ENCODE results near the gene ALKBH3. TPM values are rescaled to one million over a fixed set of nuclear protein-coding genes. Genes with fewer than 3 reads are reported as not detected.

ALKBH3 gene
- total RNA-seq, 1 experiment from 2014 or later = 36.7 TPM

DNA sequence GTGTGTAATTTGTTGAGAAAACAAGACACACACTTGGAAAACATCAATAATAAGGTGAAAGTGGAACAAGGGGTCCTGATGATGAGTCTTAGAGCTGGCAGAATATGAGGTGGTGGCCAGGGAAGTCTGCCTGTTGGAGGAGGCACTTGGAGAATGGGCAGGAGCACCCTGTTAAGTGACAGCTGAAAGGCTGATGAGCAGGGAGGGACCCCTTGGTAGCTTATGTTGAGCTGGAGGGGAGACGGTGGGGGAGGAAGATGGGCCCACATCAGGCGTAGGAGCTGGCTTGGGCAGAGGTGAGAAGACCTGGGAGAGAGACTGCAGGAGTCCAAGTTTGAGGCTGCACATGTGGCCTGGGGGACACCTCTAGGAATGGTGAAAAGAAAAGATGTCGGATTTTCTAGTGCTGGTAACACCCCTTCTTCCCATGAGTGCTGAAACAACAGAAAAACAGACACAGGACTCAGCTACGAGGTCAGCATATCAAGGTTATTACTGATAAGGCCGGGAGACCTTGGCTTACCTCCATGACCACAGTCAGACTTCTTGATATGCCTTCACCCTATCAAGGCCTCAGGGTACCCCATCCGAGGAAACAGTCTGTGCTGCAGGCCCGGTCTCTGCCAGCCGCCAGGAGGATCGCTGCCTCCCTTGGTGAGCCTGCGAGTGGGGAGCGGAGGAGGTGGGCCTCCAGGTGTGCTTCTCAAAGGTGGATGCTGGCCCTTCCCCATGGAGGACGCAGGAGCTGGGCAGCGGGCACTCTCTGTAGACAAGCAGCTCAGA, 47.5 kb downstream of the ALKBH3 start:
- no peak overlapping the region for H3K4me3 ChIP-seq (replicated peaks in 1 of 2; ENCODE audit: low read depth in 1 of 2, low read length in 2 of 2)
- H3K79me2 ChIP-seq (ENCODE audit: insufficient read depth, low read length) = no peaks in the 10 kb centered on the region
- ChIA-PET RAD21 (ENCODE audit: low non-redundant PET in 1 of 2, low total read pairs in 2 of 2, uncharacterized antibody in 2 of 2, unreplicated experiment in 2 of 2) (no interaction called here), POLR2A (no interaction called here), CTCF (interaction anchor here (0.9 kb wide), 2 partner anchors 17 to 167 kb away, joined by 3 to 4 read pairs; partner anchors contain the start of gene EXT2)
- no peak overlapping the region for H3K27ac ChIP-seq (ENCODE audit: low read depth, low read length)
- no TSS peak for BruUV-seq (replicated peaks)
- TF ChIP-seq JUND (IDR thresholded peaks at IDR 0.05) (no peak), CEBPB (IDR thresholded peaks at IDR 0.05; ENCODE audit: low read depth) (no peak), SP1 (IDR thresholded peaks at IDR 0.05; ENCODE audit: low read depth) (no peak), ZFX (IDR thresholded peaks at IDR 0.05) (no peak), RAD21 (IDR thresholded peaks at IDR 0.05; ENCODE audit: low read depth) (no peak), TCF7L2 (IDR thresholded peaks at IDR 0.05; ENCODE audit: borderline replicate concordance, extremely low read depth, insufficient read depth, insufficient read length) (no peak), EZH2 (IDR thresholded peaks at IDR 0.05) (no peak), YY1 (IDR thresholded peaks at IDR 0.05; ENCODE audit: extremely low read depth, insufficient replicate concordance, low read depth, low read length) (no peak), EZH2phosphoT487 (IDR thresholded peaks at IDR 0.05; ENCODE audit: borderline replicate concordance) (no peak), ELF1 (IDR thresholded peaks at IDR 0.05; ENCODE audit: borderline replicate concordance, low read depth) (no peak), CBX3 (IDR thresholded peaks at IDR 0.05; ENCODE audit: low read depth) (no peak), EGR1 (IDR thresholded peaks at IDR 0.05; ENCODE audit: low read depth) (no peak), FOSL1 (IDR thresholded peaks at IDR 0.05; ENCODE audit: low read depth) (no peak), ZNF274 (IDR thresholded peaks at IDR 0.05; ENCODE audit: low read depth, low read length) (no peak)
- TF ChIP-seq, protein P1, sequence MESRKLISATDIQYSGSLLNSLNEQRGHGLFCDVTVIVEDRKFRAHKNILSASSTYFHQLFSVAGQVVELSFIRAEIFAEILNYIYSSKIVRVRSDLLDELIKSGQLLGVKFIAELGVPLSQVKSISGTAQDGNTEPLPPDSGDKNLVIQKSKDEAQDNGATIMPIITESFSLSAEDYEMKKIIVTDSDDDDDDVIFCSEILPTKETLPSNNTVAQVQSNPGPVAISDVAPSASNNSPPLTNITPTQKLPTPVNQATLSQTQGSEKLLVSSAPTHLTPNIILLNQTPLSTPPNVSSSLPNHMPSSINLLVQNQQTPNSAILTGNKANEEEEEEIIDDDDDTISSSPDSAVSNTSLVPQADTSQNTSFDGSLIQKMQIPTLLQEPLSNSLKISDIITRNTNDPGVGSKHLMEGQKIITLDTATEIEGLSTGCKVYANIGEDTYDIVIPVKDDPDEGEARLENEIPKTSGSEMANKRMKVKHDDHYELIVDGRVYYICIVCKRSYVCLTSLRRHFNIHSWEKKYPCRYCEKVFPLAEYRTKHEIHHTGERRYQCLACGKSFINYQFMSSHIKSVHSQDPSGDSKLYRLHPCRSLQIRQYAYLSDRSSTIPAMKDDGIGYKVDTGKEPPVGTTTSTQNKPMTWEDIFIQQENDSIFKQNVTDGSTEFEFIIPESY (IDR thresholded peaks at IDR 0.05; ENCODE audit: extremely low read depth, insufficient replicate concordance, low read length) = no peak
- TF ChIP-seq, protein P2, sequence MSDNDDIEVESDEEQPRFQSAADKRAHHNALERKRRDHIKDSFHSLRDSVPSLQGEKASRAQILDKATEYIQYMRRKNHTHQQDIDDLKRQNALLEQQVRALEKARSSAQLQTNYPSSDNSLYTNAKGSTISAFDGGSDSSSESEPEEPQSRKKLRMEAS (IDR thresholded peaks at IDR 0.05) = no peak
- TF ChIP-seq, protein P3, sequence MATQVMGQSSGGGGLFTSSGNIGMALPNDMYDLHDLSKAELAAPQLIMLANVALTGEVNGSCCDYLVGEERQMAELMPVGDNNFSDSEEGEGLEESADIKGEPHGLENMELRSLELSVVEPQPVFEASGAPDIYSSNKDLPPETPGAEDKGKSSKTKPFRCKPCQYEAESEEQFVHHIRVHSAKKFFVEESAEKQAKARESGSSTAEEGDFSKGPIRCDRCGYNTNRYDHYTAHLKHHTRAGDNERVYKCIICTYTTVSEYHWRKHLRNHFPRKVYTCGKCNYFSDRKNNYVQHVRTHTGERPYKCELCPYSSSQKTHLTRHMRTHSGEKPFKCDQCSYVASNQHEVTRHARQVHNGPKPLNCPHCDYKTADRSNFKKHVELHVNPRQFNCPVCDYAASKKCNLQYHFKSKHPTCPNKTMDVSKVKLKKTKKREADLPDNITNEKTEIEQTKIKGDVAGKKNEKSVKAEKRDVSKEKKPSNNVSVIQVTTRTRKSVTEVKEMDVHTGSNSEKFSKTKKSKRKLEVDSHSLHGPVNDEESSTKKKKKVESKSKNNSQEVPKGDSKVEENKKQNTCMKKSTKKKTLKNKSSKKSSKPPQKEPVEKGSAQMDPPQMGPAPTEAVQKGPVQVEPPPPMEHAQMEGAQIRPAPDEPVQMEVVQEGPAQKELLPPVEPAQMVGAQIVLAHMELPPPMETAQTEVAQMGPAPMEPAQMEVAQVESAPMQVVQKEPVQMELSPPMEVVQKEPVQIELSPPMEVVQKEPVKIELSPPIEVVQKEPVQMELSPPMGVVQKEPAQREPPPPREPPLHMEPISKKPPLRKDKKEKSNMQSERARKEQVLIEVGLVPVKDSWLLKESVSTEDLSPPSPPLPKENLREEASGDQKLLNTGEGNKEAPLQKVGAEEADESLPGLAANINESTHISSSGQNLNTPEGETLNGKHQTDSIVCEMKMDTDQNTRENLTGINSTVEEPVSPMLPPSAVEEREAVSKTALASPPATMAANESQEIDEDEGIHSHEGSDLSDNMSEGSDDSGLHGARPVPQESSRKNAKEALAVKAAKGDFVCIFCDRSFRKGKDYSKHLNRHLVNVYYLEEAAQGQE (IDR thresholded peaks at IDR 0.05; ENCODE audit: low read depth) = no peak
- TF ChIP-seq, protein P4, sequence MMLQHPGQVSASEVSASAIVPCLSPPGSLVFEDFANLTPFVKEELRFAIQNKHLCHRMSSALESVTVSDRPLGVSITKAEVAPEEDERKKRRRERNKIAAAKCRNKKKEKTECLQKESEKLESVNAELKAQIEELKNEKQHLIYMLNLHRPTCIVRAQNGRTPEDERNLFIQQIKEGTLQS (IDR thresholded peaks at IDR 0.05) = no peak
- ATAC-seq (no peak), DNase-seq (ENCODE audit: low read depth, low spot score) (no peak)
- no peak overlapping the region for H3K4me2 ChIP-seq (ENCODE audit: low read length)
- no peaks in the 10 kb centered on the region for H3K36me3 ChIP-seq (ENCODE audit: control insufficient read depth in 1 of 2, insufficient read depth in 2 of 2, low read length in 2 of 2)
- no peak overlapping the region for H3K9ac ChIP-seq (ENCODE audit: low read length)
- no peaks in the 10 kb centered on the region for H3K9me2 ChIP-seq (ENCODE audit: insufficient read depth)
- H3K4me1 ChIP-seq (ENCODE audit: control insufficient read depth in 1 of 2, insufficient read depth in 2 of 2, low read length in 2 of 2) = peaks cover 0 to 7% of the 10 kb centered on the region in 2 experiments; a peak in 1 of 4 replicates
- H3K9me3 ChIP-seq (ENCODE audit: control insufficient read depth in 1 of 2, insufficient read depth in 1 of 2, low read depth in 1 of 2, low read length in 2 of 2) = no peaks in the 10 kb centered on the region
- intact Hi-C loops (cut with micrococcal nuclease) = no loop called here
- no peak overlapping the region for H2AFZ ChIP-seq (ENCODE audit: low read depth, low read length, poor library complexity, severe bottlenecking)
- no peaks in the 10 kb centered on the region for H4K20me1 ChIP-seq (ENCODE audit: insufficient read depth)
- H3K27me3 ChIP-seq (ENCODE audit: insufficient read depth, low read length) = no peaks in the 10 kb centered on the region
